HEK293 (cell line): ENCODE measurements around the gene JAZF1.

ENCODE experiments used
- CTCF ChIP-seq: fragments of 450-650 bp; formaldehyde crosslinking; IDR thresholded peaks from 2 replicates; pipeline ENCODE4 v1.5.1; 2016; ENCODE audit warnings: missing biosample characterization, missing genetic modification characterization
- PATZ1 ChIP-seq: fragments of 450-650 bp; formaldehyde crosslinking; IDR thresholded peaks from 2 replicates; pipeline ENCODE4 v1.5.1; 2016; ENCODE audit warnings: missing biosample characterization, missing genetic modification characterization
- ZFP3 ChIP-seq: fragments of 450-650 bp; formaldehyde crosslinking; IDR thresholded peaks from 2 replicates; pipeline ENCODE4 v1.5.1; 2016; ENCODE audit warnings: low read depth, missing biosample characterization, missing genetic modification characterization
- ZNF23 ChIP-seq: fragments of 450-650 bp; formaldehyde crosslinking; IDR thresholded peaks from 2 replicates; pipeline ENCODE4 v1.5.1; 2016; ENCODE audit warnings: missing biosample characterization, missing genetic modification characterization, borderline replicate concordance
- ZSCAN18 ChIP-seq: fragments of 450-650 bp; formaldehyde crosslinking; IDR thresholded peaks from 2 replicates; pipeline ENCODE4 v1.5.1; 2016; ENCODE audit warnings: missing biosample characterization, missing genetic modification characterization

- TF ChIP-seq ZSCAN18 (no peak), CTCF (tag by site-specific recombination) (no peak), PATZ1 (tag by site-specific recombination) (no peak), ZFP3 (tag by site-specific recombination) (no peak), ZNF23 (tag by site-specific recombination) (no peak)
Measured at GRCh38 chr7:28202222-28202621, 21.6 kb upstream of the JAZF1 start.
